WTC11 (cell line): ENCODE results near the gene FAM221B. TPM values are rescaled to one million over a fixed set of nuclear protein-coding genes. Genes with fewer than 3 reads are reported as not detected.

Experiments used
- ATAC-seq: fragments of 200-7000 bp; cut with Tn5 transposase; 2 replicates; pipeline ENCODE4 v1.10.0; 2021; ENCODE audit warnings: mild to moderate bottlenecking, moderate library complexity
- CTCF ChIA-PET: fragments of 300-600 bp; sonication (Branson Sonifier 250); formaldehyde crosslinking; loops from one replicate; lab custom pipeline; 2021; ENCODE audit warnings: antibody characterized with exemption; lab: Charles Lee
- POLR2A ChIA-PET: fragments of 350-600 bp; sonication (Branson Sonifier 250); formaldehyde crosslinking; loops from one replicate; lab custom pipeline; 2021; ENCODE audit warnings: antibody characterized with exemption; lab: Charles Lee
- DNase-seq: peaks from one replicate; pipeline ENCODE4 v3.0.0; 2021; ENCODE audit warnings: low spot score
- H3K27ac Mint-ChIP-seq: 2 replicates; pipeline ENCODE4 v1.8.0; 2021; ENCODE audit warnings: mixed read lengths
- H3K27me3 Mint-ChIP-seq: 2 replicates; pipeline ENCODE4 v1.8.0; 2021; ENCODE audit warnings: low read depth, mild to moderate bottlenecking, moderate library complexity, mixed read lengths
- H3K36me3 Mint-ChIP-seq: 2 replicates; pipeline ENCODE4 v1.8.0; 2021; ENCODE audit warnings: mixed read lengths
- H3K4me1 Mint-ChIP-seq: 2 replicates; pipeline ENCODE4 v1.8.0; 2022; ENCODE audit warnings: mixed read lengths
- H3K4me3 Mint-ChIP-seq: 2 replicates; pipeline ENCODE4 v1.8.0; 2021; ENCODE audit warnings: mild to moderate bottlenecking, moderate library complexity, mixed read lengths
- H3K9me3 Mint-ChIP-seq: 2 replicates; pipeline ENCODE4 v1.8.0; 2021; ENCODE audit warnings: mixed read lengths
- ATF1 ChIP-seq: sonication (generic); formaldehyde crosslinking; IDR thresholded peaks from 2 replicates; pipeline ENCODE4 v1.8.1; 2023; ENCODE audit warnings: mild to moderate bottlenecking, moderate library complexity, missing genetic modification reagents
- E2F5 ChIP-seq: sonication (generic); formaldehyde crosslinking; IDR thresholded peaks from 2 replicates; pipeline ENCODE4 v1.8.1; 2022; ENCODE audit warnings: mild to moderate bottlenecking, moderate library complexity, missing genetic modification reagents
- ELF4 ChIP-seq: sonication (generic); formaldehyde crosslinking; IDR thresholded peaks from 2 replicates; pipeline ENCODE4 v1.8.1; 2022; ENCODE audit warnings: low read depth, mild to moderate bottlenecking, moderate library complexity, missing genetic modification reagents
- EMX1 ChIP-seq: fragments of 250-450 bp; sonication (Bioruptor Pico); IDR thresholded peaks from 2 replicates; pipeline ENCODE4 v1.8.0; 2021; ENCODE audit warnings: mild to moderate bottlenecking
- FOXP1 ChIP-seq: sonication (generic); formaldehyde crosslinking; IDR thresholded peaks from 2 replicates; pipeline ENCODE4 v1.8.0; 2022; ENCODE audit warnings: missing genetic modification reagents, mild to moderate bottlenecking, moderate library complexity, borderline replicate concordance
- FOXP4 ChIP-seq: sonication (generic); formaldehyde crosslinking; IDR thresholded peaks from 2 replicates; pipeline ENCODE4 v1.8.0; 2022; ENCODE audit warnings: mild to moderate bottlenecking, missing genetic modification reagents
- GRHL2 ChIP-seq: fragments of 250-450 bp; sonication (Bioruptor Pico); IDR thresholded peaks from 2 replicates; pipeline ENCODE4 v1.8.0; 2022; ENCODE audit warnings: mild to moderate bottlenecking, moderate library complexity; ENCODE audit not compliant: insufficient replicate concordance, severe bottlenecking
- NR1H2 ChIP-seq: sonication (generic); formaldehyde crosslinking; IDR thresholded peaks from 2 replicates; pipeline ENCODE4 v1.9.0; 2021; ENCODE audit warnings: mild to moderate bottlenecking, moderate library complexity, missing genetic modification reagents
- NR2C2 ChIP-seq: sonication (generic); formaldehyde crosslinking; IDR thresholded peaks from 2 replicates; pipeline ENCODE4 v1.8.0; 2022; ENCODE audit warnings: mild to moderate bottlenecking, missing genetic modification reagents
- NR3C1 ChIP-seq: sonication (generic); formaldehyde crosslinking; conservative IDR thresholded peaks from 2 replicates; pipeline ENCODE4 v1.8.1; 2023; ENCODE audit warnings: low read depth, mild to moderate bottlenecking, missing genetic modification reagents
- USF2 ChIP-seq: sonication (generic); formaldehyde crosslinking; IDR thresholded peaks from 2 replicates; pipeline ENCODE4 v1.8.1; 2023; ENCODE audit warnings: mild to moderate bottlenecking, missing genetic modification reagents, moderate library complexity
- ZNF219 ChIP-seq: sonication (generic); formaldehyde crosslinking; IDR thresholded peaks from 2 replicates; pipeline ENCODE4 v1.8.0; 2023; ENCODE audit warnings: missing genetic modification reagents, mild to moderate bottlenecking, borderline replicate concordance
- ZNF396 ChIP-seq: fragments of 250-450 bp; sonication (Bioruptor Pico); IDR thresholded peaks from 2 replicates; pipeline ENCODE4 v1.8.0; 2021; ENCODE audit warnings: mild to moderate bottlenecking, moderate library complexity, borderline replicate concordance
- ZNF423 ChIP-seq: fragments of 250-450 bp; sonication (Bioruptor Pico); IDR thresholded peaks from 2 replicates; pipeline ENCODE4 v2.1.2; 2022; ENCODE audit warnings: mild to moderate bottlenecking, moderate library complexity
- total RNA-seq: library from RNA; stranded (reverse); gene quantifications from 3 replicates; pipeline ENCODE4 v1.2.3, GENCODE V29; 2021
- TF ChIP-seq, protein P1 (sequence below): sonication (generic); formaldehyde crosslinking; IDR thresholded peaks from 2 replicates; pipeline ENCODE4 v1.8.0; 2022; ENCODE audit warnings: mild to moderate bottlenecking, missing genetic modification reagents
- TF ChIP-seq, protein P2 (sequence below): sonication (generic); formaldehyde crosslinking; IDR thresholded peaks from 2 replicates; pipeline ENCODE4 v1.8.0; 2023; ENCODE audit warnings: mild to moderate bottlenecking, missing genetic modification reagents
- TF ChIP-seq, protein P3 (sequence below): fragments of 250-450 bp; sonication (Bioruptor Pico); IDR thresholded peaks from 2 replicates; pipeline ENCODE4 v1.8.0; 2021; ENCODE audit warnings: mild to moderate bottlenecking

FAM221B gene
- total RNA-seq, 1 experiment from 2014 or later = 0.11 TPM

- TF ChIP-seq, protein P1, sequence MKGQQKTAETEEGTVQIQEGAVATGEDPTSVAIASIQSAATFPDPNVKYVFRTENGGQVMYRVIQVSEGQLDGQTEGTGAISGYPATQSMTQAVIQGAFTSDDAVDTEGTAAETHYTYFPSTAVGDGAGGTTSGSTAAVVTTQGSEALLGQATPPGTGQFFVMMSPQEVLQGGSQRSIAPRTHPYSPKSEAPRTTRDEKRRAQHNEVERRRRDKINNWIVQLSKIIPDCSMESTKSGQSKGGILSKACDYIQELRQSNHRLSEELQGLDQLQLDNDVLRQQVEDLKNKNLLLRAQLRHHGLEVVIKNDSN = no peak
- TF ChIP-seq NR3C1 (CRISPR knock-in tag) (no peak), NR1H2 (CRISPR knock-in tag) (no peak), ZNF396 (CRISPR knock-in tag) (no peak), FOXP1 (CRISPR knock-in tag) (no peak), ATF1 (CRISPR knock-in tag) (no peak), GRHL2 (no peak)
- TF ChIP-seq, protein P2, sequence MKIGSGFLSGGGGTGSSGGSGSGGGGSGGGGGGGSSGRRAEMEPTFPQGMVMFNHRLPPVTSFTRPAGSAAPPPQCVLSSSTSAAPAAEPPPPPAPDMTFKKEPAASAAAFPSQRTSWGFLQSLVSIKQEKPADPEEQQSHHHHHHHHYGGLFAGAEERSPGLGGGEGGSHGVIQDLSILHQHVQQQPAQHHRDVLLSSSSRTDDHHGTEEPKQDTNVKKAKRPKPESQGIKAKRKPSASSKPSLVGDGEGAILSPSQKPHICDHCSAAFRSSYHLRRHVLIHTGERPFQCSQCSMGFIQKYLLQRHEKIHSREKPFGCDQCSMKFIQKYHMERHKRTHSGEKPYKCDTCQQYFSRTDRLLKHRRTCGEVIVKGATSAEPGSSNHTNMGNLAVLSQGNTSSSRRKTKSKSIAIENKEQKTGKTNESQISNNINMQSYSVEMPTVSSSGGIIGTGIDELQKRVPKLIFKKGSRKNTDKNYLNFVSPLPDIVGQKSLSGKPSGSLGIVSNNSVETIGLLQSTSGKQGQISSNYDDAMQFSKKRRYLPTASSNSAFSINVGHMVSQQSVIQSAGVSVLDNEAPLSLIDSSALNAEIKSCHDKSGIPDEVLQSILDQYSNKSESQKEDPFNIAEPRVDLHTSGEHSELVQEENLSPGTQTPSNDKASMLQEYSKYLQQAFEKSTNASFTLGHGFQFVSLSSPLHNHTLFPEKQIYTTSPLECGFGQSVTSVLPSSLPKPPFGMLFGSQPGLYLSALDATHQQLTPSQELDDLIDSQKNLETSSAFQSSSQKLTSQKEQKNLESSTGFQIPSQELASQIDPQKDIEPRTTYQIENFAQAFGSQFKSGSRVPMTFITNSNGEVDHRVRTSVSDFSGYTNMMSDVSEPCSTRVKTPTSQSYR (CRISPR knock-in tag) = no peak
- TF ChIP-seq, protein P3, sequence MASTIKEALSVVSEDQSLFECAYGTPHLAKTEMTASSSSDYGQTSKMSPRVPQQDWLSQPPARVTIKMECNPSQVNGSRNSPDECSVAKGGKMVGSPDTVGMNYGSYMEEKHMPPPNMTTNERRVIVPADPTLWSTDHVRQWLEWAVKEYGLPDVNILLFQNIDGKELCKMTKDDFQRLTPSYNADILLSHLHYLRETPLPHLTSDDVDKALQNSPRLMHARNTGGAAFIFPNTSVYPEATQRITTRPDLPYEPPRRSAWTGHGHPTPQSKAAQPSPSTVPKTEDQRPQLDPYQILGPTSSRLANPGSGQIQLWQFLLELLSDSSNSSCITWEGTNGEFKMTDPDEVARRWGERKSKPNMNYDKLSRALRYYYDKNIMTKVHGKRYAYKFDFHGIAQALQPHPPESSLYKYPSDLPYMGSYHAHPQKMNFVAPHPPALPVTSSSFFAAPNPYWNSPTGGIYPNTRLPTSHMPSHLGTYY (CRISPR knock-in tag) = no peak
These were observed 6.0 kb upstream of the FAM221B start (continued) for GRCh38 chr9:35834260-35835215.

DNA sequence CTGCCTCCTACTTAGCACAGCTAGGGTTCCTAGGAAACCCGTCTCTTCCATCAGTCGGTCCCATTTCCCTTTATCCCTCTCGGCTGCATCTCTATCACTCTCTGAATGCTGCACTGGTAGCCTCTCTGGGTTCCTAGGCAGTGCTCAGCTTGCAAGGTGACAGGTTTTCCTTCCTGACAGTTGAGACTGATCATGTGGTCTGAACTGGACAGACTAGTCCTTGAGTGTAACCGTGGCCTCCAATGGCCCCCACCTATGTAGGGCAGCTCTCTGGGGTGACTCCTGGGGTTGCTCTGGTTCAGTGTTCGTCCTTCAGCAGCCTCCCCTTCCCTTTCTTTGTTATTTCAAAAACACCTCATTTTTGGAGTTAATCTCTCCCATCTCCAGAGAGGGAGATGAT lies 4.3 kb upstream of the FAM221B start:
- TF ChIP-seq EMX1 (CRISPR knock-in tag) = no peak
- no peak for TF ChIP-seq E2F5 (CRISPR knock-in tag)
- TF ChIP-seq ZNF423 = no peak
- TF ChIP-seq ELF4 (CRISPR knock-in tag) = no peak
- TF ChIP-seq USF2 (CRISPR knock-in tag) = no peak
- TF ChIP-seq ZNF219 = no peak
- no peak for TF ChIP-seq FOXP4 (CRISPR knock-in tag)
- no peak for TF ChIP-seq NR2C2
- no peak for DNase-seq
- CTCF ChIA-PET = interaction anchor here (1.3 to 5.2 kb wide), 3 partner anchors 41 to 50 kb away, joined by 6 to 59 read pairs (median 8); partner anchors contain the start of gene NPR2
- no peak for ATAC-seq
- H3K4me3 Mint-ChIP-seq = no peak overlapping the region
- no peaks in the 10 kb centered on the region for H3K9me3 Mint-ChIP-seq
- H3K36me3 Mint-ChIP-seq = no peaks in the 10 kb centered on the region
- peaks cover 26% of the 10 kb centered on the region for H3K4me1 Mint-ChIP-seq
- peaks cover 4% of the 10 kb centered on the region for H3K27me3 Mint-ChIP-seq
- H3K27ac Mint-ChIP-seq = no peak overlapping the region
- POLR2A ChIA-PET = no interaction called here
